ENCODE results near the gene SLC18A3. TPM values are rescaled to one million over a fixed set of nuclear protein-coding genes. Genes with fewer than 3 reads are reported as not detected.

The SLC18A3 gene
- total RNA-seq, 1 experiment from 2014 or later = 0.13 TPM

DNA sequence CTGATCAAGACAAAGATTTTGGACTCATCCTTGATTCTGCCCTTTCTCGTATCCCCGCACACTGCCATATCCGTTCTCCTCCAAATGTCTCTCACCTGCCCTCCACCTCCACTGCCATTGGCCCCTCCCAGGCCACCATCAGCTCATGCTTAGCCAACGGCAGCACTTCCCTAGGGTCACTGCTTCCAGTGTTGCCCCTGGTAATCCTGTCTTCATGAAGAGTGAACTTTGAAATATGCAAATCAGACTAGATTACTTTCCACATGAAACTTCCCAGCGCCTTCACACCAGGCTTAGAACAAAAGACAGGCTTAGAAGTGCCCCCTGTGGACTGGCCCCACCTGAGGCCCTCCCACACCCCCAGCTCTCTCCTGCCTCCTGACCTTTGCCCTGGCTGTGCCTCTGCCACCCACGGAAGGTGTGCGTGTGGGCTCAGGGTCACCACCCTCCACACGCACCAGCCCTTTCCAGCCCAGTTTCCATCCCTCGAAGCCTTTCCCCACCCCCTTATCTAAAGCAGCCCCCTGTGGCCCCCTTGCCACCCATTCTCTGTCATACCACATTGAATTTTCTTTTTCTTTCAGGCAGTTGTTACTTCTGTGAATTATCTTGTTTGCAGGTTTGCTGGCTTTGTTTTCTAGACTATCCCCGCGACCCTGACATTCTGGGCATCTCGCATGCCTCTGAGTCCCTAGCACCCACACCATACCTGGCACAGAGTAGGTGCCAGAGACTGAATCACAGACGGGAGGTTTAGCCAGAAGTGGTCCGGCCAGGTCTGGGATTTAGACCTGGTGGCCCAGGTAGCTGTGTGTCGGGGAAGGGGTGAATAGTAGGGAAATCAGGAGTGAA is 42.5 kb downstream of the SLC18A3 start (continued):
- TF ChIP-seq, protein P1, sequence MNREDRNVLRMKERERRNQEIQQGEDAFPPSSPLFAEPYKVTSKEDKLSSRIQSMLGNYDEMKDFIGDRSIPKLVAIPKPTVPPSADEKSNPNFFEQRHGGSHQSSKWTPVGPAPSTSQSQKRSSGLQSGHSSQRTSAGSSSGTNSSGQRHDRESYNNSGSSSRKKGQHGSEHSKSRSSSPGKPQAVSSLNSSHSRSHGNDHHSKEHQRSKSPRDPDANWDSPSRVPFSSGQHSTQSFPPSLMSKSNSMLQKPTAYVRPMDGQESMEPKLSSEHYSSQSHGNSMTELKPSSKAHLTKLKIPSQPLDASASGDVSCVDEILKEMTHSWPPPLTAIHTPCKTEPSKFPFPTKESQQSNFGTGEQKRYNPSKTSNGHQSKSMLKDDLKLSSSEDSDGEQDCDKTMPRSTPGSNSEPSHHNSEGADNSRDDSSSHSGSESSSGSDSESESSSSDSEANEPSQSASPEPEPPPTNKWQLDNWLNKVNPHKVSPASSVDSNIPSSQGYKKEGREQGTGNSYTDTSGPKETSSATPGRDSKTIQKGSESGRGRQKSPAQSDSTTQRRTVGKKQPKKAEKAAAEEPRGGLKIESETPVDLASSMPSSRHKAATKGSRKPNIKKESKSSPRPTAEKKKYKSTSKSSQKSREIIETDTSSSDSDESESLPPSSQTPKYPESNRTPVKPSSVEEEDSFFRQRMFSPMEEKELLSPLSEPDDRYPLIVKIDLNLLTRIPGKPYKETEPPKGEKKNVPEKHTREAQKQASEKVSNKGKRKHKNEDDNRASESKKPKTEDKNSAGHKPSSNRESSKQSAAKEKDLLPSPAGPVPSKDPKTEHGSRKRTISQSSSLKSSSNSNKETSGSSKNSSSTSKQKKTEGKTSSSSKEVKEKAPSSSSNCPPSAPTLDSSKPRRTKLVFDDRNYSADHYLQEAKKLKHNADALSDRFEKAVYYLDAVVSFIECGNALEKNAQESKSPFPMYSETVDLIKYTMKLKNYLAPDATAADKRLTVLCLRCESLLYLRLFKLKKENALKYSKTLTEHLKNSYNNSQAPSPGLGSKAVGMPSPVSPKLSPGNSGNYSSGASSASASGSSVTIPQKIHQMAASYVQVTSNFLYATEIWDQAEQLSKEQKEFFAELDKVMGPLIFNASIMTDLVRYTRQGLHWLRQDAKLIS (CRISPR knock-in tag; IDR thresholded peaks at IDR 0.05; ENCODE audit: borderline replicate concordance) = no peak

DNA sequence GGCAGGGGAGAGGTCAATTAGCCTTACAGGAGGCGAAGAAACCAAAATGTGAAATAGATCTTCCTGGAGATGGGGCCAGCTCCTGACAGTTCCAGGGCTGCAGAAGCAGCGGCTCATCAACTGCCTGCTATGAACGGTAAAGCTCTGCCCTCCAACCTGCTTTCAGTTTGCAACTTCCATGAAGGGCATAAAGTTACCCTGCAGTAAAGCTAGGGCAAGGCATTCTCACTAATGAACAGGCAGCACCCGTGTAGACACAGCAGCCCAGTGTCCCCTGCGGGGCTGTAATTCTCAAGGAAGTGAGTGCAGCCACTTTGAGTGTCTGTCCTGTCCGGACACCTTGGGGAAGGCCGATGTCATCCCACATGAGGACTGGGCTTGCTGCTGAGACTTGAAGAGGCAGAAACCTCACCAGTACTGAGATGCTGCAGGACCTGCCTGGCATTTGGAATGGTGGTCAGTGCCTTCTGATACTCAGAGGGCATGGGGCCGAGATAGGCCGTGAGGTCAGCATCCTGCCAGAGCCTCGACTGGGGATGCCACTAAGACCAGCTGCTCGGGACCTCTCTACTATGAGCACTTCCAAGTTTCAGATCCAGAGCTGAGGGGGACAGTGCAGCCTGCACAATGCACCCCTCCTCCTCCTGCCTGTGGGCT is 43.3 kb downstream of the SLC18A3 start:
- Mint-ChIP-seq H3K9me3 (no peaks in the 10 kb centered on the region; the same call in 1 of the 2 replicates), H3K27ac (no peak overlapping the region), H3K27me3 (ENCODE audit: low read depth) (peaks cover 26% of the 10 kb centered on the region), H3K4me1 (peaks cover 14% of the 10 kb centered on the region), H3K36me3 (no peaks in the 10 kb centered on the region), H3K4me3 (no peak overlapping the region)
- POLR2A ChIA-PET = no interaction called here
- TF ChIP-seq ZNF219 (CRISPR knock-in tag; IDR thresholded peaks at IDR 0.05; ENCODE audit: borderline replicate concordance) = no peak
- no peak for TF ChIP-seq PRRX2 (CRISPR knock-in tag; IDR thresholded peaks at IDR 0.05)
- TF ChIP-seq NR3C1 (CRISPR knock-in tag; conservative IDR thresholded peaks at IDR 0.05; ENCODE audit: low read depth) = no peak
- DNase-seq (ENCODE audit: low spot score) = no peak
- no peak for ATAC-seq
- CTCF ChIA-PET = interaction anchor here (0.9 kb wide), 1 partner anchor 8 kb away, joined by 3 read pairs; no protein-coding TSS in a partner anchor

DNA sequence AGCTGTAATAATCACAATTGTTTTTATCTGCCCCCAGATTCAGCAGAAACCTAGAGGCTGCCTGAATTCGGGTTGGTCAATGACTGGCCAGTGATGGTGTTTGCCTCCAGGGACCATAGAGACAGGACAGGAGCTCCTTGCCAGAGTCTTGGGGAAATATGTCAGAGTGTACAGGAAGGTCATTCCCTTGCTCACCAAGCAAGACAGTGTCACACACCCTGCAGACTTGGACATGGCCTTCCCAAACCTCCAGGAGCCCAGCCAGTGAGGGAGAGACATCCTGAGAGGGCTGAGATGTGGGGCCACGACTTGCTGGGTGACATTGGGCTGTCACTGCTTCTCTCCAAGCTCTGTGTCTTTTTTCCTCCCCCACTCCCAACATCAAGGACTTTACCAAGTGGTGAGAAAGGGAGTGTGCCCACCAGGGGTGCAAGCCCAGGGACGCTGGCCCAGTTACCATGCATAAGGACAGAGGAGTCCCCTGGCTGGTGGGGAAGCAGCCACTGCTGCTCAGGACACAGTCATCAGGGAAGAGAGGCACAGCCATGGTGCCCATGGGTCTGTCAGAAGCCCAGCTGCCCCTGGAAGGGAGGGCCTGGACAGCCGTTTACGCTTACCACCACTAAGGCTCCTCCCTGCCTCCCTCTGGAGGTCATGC is 44.1 kb downstream of the SLC18A3 start:
- peaks cover 7% of the 10 kb centered on the region for H3K9me3 Mint-ChIP-seq
- H3K36me3 Mint-ChIP-seq = peaks cover 7% of the 10 kb centered on the region
- no peak overlapping the region for H3K4me3 Mint-ChIP-seq
- CTCF ChIA-PET = interaction anchor here (0.9 kb wide), 1 partner anchor 9 kb away, joined by 3 read pairs; no protein-coding TSS in a partner anchor
- TF ChIP-seq RORB (CRISPR knock-in tag; IDR thresholded peaks at IDR 0.05) = no peak
- TF ChIP-seq ELF4 (CRISPR knock-in tag; IDR thresholded peaks at IDR 0.05; ENCODE audit: low read depth) = no peak
- TF ChIP-seq, protein P2, sequence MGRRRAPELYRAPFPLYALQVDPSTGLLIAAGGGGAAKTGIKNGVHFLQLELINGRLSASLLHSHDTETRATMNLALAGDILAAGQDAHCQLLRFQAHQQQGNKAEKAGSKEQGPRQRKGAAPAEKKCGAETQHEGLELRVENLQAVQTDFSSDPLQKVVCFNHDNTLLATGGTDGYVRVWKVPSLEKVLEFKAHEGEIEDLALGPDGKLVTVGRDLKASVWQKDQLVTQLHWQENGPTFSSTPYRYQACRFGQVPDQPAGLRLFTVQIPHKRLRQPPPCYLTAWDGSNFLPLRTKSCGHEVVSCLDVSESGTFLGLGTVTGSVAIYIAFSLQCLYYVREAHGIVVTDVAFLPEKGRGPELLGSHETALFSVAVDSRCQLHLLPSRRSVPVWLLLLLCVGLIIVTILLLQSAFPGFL (CRISPR knock-in tag; IDR thresholded peaks at IDR 0.05; ENCODE audit: borderline replicate concordance) = no peak
- TF ChIP-seq IRF2 (CRISPR knock-in tag; IDR thresholded peaks at IDR 0.05; ENCODE audit: borderline replicate concordance, low read depth) = no peak
- TF ChIP-seq GABPB1 (CRISPR knock-in tag; IDR thresholded peaks at IDR 0.05) = no peak
- no peak for TF ChIP-seq SMAD3 (CRISPR knock-in tag; IDR thresholded peaks at IDR 0.05; ENCODE audit: borderline replicate concordance)
- no peak for TF ChIP-seq ZNF317 (CRISPR knock-in tag; IDR thresholded peaks at IDR 0.05; ENCODE audit: borderline replicate concordance, low read depth)
- no peak for TF ChIP-seq PRRX2 (CRISPR knock-in tag; IDR thresholded peaks at IDR 0.05)
- TF ChIP-seq RELA (CRISPR knock-in tag; IDR thresholded peaks at IDR 0.05; ENCODE audit: borderline replicate concordance) = no peak
- TF ChIP-seq, protein P3, sequence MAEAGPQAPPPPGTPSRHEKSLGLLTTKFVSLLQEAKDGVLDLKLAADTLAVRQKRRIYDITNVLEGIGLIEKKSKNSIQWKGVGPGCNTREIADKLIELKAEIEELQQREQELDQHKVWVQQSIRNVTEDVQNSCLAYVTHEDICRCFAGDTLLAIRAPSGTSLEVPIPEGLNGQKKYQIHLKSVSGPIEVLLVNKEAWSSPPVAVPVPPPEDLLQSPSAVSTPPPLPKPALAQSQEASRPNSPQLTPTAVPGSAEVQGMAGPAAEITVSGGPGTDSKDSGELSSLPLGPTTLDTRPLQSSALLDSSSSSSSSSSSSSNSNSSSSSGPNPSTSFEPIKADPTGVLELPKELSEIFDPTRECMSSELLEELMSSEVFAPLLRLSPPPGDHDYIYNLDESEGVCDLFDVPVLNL (CRISPR knock-in tag; IDR thresholded peaks at IDR 0.05; ENCODE audit: borderline replicate concordance, low read depth) = no peak
- no peak for TF ChIP-seq ATF1 (CRISPR knock-in tag; IDR thresholded peaks at IDR 0.05)
- TF ChIP-seq KAT7 (CRISPR knock-in tag; IDR thresholded peaks at IDR 0.05; ENCODE audit: borderline replicate concordance) = no peak
- H3K27ac Mint-ChIP-seq = no peak overlapping the region
- DNase-seq (ENCODE audit: low spot score) (no peak), ATAC-seq (no peak)
- peaks cover 29% of the 10 kb centered on the region for H3K27me3 Mint-ChIP-seq (ENCODE audit: low read depth)
- peaks cover 10% of the 10 kb centered on the region for H3K4me1 Mint-ChIP-seq
- POLR2A ChIA-PET = no interaction called here

All from WTC11 (cell line).